SW480 (cell line): Measurements from ENCODE around the gene ANKS6.

Source experiments
- DNase-seq: peaks from one replicate; pipeline ENCODE4 v3.0.0-alpha.2; 2016; ENCODE audit warnings: low spot score

Gene ANKS6

DNA sequence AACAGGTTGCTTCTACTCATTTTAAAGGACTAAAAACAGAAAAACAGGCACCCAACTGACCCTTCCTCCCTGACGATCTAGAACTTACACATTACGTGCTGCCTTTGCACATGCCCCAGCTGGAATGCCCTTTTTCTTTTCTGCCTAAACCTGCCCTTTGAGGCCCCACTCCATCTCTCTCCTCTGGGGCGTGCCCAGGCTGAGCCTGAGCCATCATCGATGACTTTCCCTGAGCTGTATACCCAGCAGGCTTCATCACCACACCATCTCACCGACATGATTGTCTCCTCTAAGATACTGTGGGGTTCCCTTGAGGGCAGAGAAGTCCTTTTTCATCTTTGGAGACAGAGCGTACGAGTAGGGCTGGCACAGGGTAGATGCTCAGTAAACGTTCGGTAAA is 63.6 kb downstream of the ANKS6 start:
- DNase-seq: no peak

DNA sequence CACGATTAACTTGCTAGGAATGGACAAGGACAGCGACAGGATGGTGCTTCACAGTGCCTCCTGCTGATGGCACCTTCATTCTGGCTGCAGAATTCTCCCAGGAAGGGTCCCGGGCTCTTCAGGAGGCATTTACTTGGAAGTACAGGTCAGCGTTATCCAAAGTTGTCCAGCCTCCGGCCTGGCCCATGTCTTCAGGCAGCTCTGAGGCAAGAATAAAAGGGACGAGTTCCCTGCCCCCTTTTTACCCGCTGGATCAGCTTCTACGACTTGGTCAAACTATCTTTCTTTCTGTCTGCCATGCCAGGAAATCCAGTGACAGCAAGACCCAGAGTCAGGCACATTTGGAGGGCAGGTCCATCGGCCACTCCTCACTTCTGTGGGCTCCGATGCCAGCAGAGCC is 64.3 kb downstream of the ANKS6 start:
- no peak for DNase-seq

DNA sequence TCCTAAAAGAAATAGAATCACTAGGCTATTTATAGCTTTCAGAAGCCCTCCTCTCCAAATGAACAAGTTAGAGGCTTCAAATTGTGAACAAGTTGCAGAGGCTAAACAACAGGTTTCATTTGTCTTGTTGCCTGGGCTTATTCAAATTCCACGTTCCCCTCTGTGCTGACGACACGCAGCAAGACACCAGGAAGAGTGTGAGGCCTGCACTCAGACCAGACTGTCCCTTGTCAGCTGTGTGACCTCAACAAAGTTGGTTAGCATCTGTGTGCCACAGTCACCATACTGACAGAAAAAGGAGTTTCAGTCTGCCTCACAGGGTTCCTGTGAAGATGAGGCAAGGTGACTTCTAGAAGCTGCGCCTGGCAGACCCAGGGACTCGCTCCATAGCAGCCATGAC is 65.5 kb downstream of the ANKS6 start:
- DNase-seq: no peak

DNA sequence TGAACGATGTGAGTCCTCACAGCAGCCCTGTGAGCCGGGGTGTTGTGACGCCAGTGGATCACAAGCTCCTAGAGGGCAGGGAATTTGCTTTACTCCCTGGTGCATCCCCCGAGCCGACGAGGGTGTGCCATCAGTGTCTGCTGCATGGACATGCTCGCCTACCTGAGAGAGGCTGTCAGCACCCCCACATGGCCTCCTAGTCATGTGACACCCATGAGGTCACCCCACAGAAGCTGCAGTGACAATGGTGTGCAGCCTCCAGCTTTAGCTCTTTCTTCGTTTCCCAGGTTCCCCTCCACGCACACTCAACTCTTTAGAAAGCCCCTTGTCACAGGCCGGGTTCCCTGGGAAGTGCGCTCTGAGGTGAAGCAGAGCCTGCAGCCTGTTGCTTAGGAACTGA is 67.9 kb downstream of the ANKS6 start:
- DNase-seq: no peak

DNA sequence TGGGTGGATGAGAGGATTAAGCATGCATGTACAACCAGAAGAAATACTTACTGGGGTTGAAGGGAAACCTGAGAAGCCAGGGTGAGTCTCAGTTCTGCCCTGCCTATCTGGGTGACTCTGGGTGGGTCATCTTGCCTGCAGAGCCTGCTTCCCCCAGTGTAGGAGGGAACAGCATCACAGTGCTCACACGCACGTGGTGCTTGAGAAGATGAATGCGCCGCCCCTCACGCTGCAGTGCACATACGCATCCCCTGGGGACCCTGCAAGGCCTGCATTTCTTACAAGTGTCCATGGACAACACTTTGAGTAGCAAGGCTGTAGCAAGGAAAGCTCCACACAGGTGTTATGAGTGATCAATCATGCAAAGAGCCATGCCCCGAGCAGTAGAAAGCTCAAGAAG is 68.9 kb downstream of the ANKS6 start:
- no peak for DNase-seq

GRCh38 chr9:98726735-98727134 is 69.6 kb downstream of the ANKS6 start:
- DNase-seq: no peak

DNA sequence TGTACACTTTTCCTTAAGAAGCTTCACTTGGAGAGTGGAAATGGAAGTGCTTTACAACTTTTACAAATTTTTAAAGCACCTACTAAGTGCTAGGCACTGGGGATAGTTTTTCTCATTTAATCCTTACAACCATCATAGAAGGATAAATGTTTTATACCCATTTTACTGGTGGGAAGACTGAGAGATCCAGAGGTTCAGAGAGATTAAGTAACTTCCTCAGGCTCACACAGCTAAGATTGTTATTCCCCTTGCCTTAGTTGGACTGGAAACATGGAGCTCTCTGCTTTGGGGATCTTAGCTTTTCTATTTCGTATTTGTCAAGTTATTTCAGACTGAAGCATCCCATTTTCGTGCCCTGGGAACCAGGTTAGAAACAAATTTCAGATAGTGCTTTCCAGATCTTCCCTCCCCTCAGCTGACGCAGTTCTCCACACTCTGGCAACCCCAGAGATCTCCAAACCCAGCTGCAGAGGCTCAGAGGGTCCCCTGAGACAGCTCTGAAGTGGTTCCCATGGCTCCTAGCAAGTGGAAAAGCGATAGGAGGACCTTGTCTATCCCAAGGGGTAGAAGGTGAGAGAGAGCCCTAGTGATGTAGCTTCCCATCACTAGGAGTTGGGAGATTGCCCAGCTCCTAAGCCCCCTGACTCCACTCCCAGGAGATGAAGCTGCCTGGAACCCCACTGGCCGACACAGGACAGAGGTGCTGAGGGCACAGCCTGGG is 71.4 kb downstream of the ANKS6 start:
- DNase-seq: no peak

DNA sequence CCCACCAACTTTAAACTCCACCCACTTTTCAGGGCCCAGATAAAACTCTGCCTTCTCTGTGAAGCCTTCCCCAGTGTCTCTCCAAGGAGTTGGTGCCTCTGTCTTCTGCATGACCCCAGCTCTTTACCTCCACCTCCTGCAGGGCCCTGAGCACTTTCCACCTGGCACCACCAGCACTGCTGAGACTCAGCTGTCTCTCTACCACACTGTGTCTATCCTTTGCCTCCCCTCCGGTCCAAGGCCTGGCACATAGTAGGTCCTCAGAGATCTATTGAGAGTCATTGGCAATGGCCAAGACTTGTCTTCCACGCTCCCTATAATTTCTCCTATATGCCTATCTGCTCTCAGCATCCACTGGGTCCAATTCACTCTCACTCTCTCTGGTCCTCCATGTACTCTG is 74.7 kb downstream of the ANKS6 start:
- no peak for DNase-seq

DNA sequence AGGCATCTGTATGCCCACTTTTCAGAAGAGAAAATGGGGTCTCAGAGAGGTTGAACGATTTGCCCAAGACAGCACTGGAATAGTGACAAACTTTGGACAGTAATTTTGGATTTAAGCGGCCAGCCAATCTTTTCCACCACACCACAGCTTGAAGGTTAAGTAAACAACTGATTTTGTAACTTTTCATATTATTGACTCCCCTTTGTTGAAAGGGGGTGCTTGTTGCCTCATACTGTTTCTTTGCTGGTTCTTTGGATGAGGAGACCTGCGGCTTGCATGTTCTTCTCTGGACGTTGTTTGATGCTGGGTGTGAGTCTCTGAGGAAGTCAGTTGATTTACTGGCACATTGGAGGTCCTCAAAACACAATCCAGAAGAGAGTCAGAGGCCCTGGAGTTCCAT is 76.0 kb downstream of the ANKS6 start:
- DNase-seq: no peak

GRCh38 chr9:98719055-98719454 is 77.3 kb downstream of the ANKS6 start:
- no peak for DNase-seq

DNA sequence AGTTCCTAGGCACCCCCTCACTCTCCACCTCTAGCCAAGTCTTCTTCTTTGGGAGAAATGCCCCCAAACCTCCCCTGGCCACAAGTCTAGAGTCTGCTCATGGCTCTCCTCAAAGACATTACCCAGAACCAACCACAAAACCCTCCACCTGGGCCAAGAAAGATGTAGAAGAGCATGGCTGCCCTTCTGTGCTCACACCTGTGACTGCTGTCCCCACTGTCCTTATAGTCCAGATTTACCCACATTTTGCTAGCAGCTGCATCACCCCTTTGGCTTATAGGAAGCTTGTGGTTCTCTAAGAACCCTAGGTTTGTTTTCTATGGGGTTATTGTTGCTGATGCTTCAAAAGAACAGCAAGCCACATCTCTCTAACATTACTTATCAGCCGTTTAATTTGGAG is 81.5 kb downstream of the ANKS6 start:
- DNase-seq: no peak

DNA sequence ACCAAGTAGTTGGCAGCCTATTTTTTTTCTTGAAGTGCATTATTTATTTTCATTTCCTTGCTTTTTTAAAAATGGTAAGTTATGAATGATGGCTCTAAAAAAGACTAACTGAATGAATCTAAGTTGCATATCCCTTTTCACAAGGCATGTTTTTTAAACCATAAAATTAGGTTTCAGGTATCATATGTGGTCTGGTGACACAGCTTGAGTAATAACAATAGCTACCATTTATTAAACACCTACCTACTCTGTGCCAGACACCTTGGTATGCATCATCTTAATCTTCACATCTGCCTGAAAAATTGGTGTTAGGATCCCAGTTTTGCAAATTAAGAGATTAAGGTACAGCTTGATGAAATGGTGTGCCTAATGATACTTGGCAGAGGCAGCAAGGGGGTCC is 83.4 kb downstream of the ANKS6 start:
- no peak for DNase-seq

DNA sequence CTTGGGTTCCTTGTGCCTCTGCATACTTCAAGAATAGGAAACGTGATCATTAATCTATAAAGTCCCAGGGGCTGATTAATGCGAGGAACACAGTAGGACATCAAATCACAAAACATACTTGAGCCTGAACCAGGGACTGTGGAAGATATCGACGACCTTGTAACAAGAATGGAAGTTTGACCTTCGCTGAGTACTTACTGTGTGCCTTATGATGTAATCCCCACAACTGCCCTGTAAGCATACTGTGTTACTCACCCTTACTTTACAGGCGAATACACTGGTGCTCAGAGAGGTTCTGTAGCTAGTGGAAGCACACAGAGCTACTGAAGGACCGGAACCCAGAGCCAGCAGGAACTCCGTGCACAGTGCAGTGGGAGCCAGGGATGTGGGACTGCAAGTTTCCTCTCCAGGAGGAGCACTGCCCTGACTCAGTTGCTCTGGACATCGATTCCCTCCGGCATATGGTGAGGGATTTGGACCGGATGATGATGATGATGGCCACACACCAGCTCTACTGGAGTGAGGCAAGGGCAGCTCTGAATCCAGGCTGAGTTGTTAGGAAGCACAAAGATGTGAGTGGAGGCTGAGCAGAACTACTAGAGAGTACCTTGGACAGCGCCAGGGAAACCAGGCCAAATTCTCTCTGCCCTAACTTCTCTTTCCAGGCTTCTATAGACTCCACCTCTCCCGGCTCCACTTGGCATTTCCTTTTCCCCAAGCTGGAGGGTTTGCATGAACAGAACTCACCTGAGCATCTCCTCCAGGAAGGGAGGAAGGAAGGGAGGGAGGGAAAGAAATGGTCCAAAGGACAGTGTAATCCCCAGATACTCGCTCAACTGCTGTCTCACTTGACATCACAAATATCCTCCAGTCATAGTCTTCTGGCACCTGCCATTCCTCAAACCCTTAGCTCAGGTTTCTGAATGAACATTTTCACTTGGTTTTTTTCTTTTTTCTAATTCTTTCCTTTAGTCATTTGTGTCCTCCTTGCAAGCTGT is 86.1 kb downstream of the ANKS6 start:
- DNase-seq: peak; percentile 29

DNA sequence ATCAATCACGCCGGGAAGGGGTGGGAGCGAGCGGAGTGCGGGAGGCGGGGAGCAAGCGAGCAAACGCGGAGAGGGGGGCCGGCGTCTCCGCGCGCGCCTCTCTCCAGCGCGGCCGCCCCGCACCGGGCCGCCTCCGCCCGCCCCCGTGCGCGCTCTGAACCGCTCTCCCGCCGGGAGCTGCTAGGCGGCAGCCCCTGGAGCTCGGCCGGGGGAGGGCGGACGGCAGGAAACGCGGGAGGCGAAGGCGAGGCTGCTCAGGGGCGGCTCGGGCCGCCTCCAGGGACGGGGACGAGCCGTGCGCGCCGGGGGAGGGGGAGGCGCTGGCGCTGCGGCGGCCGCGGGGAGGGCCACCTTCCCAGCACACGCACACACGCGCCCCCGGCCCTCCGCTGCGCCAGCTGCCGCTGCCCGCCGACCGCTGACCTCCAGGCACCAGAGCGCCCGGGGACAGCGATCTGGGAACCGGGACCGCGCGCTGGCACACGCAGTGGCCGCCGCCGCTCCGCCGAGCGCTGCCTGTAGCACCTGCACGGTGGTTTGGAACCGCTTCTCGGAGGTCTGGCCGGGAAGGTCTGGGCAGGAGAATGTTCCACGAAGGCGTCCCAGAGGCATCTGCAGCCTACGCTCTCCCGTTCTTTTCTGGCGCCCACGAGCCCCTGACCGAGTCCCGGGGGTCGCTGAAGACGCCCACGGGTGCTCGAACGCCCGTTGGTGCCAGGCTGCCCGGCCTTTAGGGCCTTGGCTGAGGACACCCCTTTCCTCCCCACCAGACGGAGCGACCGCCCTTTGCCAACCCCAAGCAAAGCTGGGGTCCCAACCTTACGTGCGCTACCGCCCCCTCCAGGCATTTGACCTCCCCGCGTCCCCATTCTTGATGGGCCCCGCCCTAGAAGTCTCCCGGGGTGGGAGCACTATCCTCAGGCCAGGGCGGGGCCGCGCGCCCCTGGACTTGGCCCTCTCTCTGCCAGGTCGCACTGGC is 87.1 kb downstream of the ANKS6 start, which contains the start of gene GABBR2:
Gene GABBR2 (minus strand): TSS at position 3 of the 979 bp plus-strand sequence. CDS start 198 bp downstream, outside the sequence.
- DNase-seq: no peak

DNA sequence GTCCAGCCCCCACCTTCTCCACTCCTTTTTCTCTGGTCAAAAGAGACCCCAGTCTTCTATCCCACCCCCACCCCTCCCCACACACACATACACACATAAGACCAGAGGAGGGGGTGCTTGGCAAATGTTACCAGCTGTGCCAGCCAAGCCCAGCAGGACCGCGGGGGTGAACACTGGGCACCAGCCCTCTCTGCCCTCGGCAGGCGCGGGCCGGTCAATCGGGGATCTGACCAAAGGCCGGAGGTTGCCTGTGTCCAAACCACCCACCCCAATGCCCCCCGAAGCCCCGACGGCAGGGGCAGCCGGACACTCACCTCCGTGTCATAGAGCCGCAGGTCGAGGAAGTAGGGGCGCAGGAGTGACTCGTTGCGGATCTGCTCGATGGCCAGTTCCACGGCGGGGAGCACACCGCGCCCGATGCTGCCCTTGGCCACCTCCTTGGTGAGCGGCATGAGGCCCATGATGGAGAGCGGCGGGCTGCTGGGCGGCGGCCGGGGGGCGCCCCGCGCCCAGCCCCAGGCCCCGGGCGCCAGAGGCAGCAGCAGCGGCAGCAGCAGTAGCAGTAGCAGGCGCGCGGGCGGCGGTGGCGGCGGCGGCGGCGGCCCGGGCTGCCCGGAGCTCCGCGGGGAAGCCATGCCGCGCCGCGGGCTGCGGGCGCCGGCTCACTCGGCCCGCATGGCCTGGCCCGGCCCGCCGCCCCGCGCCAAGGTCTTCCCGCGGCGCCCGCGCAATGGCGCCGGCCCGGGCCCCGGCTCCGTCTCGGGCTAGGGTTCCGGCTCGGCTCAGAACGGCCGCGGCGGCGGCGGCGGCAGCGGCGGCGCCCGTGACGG is 88.0 kb downstream of the ANKS6 start:
- no peak for DNase-seq

GRCh38 chr9:98707166-98708102 is 88.9 kb downstream of the ANKS6 start:
- no peak for DNase-seq

- no peak for DNase-seq
These were observed 89.6 kb downstream of the ANKS6 start for GRCh38 chr9:98706651-98707165.

GRCh38 chr9:98702835-98703380 is 93.4 kb downstream of the ANKS6 start:
- DNase-seq: no peak

- DNase-seq: no peak
These were observed 94.0 kb downstream of the ANKS6 start for GRCh38 chr9:98702340-98702739.
